KMS-11 (cell line): ENCODE results near the gene BBOX1.

Experiments
- H2AFZ ChIP-seq: fragments of 200-600 bp; sonication (generic); 2 replicates; pipeline ENCODE4 v1.6.1; 2016; ENCODE audit warnings: antibody characterized with exemption, mixed run types, low read depth
- H3K27ac ChIP-seq: fragments of 200-600 bp; sonication (generic); 2 replicates; pipeline ENCODE4 v1.6.1; 2016; ENCODE audit warnings: mild to moderate bottlenecking, mixed run types
- H3K27me3 ChIP-seq: fragments of 200-600 bp; sonication (generic); 2 replicates; pipeline ENCODE4 v1.6.1; 2017; ENCODE audit warnings: mild to moderate bottlenecking, low read depth, mixed run types, moderate library complexity; ENCODE audit not compliant: insufficient read depth
- H3K36me3 ChIP-seq: fragments of 200-600 bp; sonication (generic); 2 replicates; pipeline ENCODE4 v1.6.1; 2017; ENCODE audit warnings: mild to moderate bottlenecking, mixed run types; ENCODE audit not compliant: insufficient read depth
- H3K4me1 ChIP-seq: fragments of 200-600 bp; sonication (generic); 2 replicates; pipeline ENCODE4 v1.6.1; 2016; ENCODE audit warnings: mild to moderate bottlenecking, low read depth, mixed run types; ENCODE audit not compliant: poor library complexity, severe bottlenecking
- H3K4me2 ChIP-seq: fragments of 200-600 bp; sonication (generic); 2 replicates; pipeline ENCODE4 v1.7.0; 2016; ENCODE audit warnings: mild to moderate bottlenecking, mixed run types
- H3K4me3 ChIP-seq: fragments of 200-600 bp; sonication (generic); IDR thresholded peaks from 2 replicates; pipeline ENCODE4 v1.6.1; 2017; ENCODE audit warnings: low read depth, low read length, mixed read lengths; ENCODE audit not compliant: insufficient read depth
- H3K79me2 ChIP-seq: fragments of 200-600 bp; sonication (generic); 2 replicates; pipeline ENCODE4 v1.6.1; 2016; ENCODE audit warnings: low read depth, mixed run types; ENCODE audit not compliant: insufficient read depth
- H3K9ac ChIP-seq: fragments of 200-600 bp; sonication (generic); 2 replicates; pipeline ENCODE4 v1.6.1; 2016; ENCODE audit warnings: mild to moderate bottlenecking, mixed run types
- H4K20me1 ChIP-seq: fragments of 200-600 bp; sonication (generic); 2 replicates; pipeline ENCODE4 v1.6.1; 2016; ENCODE audit warnings: mild to moderate bottlenecking, mixed run types; ENCODE audit not compliant: insufficient read depth
- CTCF ChIP-seq: fragments of 200-600 bp; sonication (generic); conservative IDR thresholded peaks from 2 replicates; pipeline ENCODE4 v1.6.1; 2017; ENCODE audit warnings: low read depth, mild to moderate bottlenecking, antibody characterized with exemption, low read length, moderate library complexity, mixed read lengths

Gene BBOX1

GRCh38 chr11:27061461-27061821 is 20.8 kb downstream of the BBOX1 start:
- Histone ChIP-seq H3K4me2 (no peak overlapping the region), H3K9ac (no peak overlapping the region), H3K27ac (no peak overlapping the region), H3K79me2 (no peaks in the 10 kb centered on the region), H3K4me3 (no peak overlapping the region), H3K4me1 (no peaks in the 10 kb centered on the region), H2AFZ (no peak overlapping the region), H3K27me3 (no peaks in the 10 kb centered on the region), H4K20me1 (no peaks in the 10 kb centered on the region), H3K36me3 (no peaks in the 10 kb centered on the region)
- no peak for TF ChIP-seq CTCF

DNA sequence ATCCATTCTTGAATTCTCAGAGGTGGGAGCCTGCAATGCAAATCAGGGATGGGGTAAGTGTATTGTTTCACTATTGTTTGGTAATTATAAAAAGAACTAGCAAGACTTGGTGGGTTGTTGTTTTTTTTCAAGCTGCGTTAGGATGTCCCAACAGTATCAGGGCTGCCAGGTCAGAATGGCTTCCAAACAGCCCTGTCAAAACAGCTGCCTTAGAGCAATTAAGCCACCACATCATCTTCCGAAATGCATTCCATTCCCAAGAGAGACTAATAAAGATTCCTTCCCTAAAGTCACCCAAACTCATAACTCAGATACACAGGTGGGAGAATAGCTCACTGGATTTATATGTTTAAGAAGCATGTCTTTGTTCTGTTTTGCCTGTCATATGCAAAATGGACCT is 23.5 kb downstream of the BBOX1 start:
- H4K20me1 ChIP-seq: no peaks in the 10 kb centered on the region
- TF ChIP-seq CTCF: no peak
- no peak overlapping the region for H3K4me3 ChIP-seq
- no peak overlapping the region for H3K4me2 ChIP-seq
- H3K27me3 ChIP-seq: no peaks in the 10 kb centered on the region
- no peaks in the 10 kb centered on the region for H3K79me2 ChIP-seq
- no peak overlapping the region for H3K9ac ChIP-seq
- H2AFZ ChIP-seq: no peak overlapping the region
- H3K36me3 ChIP-seq: no peaks in the 10 kb centered on the region
- no peaks in the 10 kb centered on the region for H3K4me1 ChIP-seq
- H3K27ac ChIP-seq: no peak overlapping the region

DNA sequence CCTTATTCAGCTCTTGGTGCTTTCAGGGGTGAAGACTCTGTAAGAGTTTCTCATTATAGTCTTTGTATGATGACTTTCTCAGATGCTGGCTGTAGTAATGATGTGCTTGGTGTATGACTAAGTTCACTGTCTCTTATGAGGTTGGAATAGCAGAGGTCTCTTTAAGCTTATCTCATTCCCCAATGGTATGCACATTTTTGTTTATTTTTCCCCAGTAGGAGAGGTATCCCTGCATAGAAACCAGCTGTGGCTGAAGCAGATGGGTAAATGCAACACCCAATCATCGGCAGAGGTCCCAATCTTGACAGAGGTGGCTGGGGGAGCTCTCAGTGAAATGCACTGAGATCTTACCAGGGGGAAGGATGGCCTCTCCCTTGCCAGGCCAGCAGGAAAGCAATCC is 34.6 kb downstream of the BBOX1 start:
- no peak overlapping the region for H3K4me3 ChIP-seq

GRCh38 chr11:27075655-27076054 is 35.0 kb downstream of the BBOX1 start:
- H3K4me3 ChIP-seq: no peak overlapping the region
- no peak overlapping the region for H3K27ac ChIP-seq

More for the DNA sequence above, 34.6 kb downstream of the BBOX1 start:
- Histone ChIP-seq H2AFZ (no peak overlapping the region), H3K27ac (no peak overlapping the region), H3K79me2 (no peaks in the 10 kb centered on the region), H3K27me3 (no peaks in the 10 kb centered on the region), H3K4me2 (no peak overlapping the region), H3K4me1 (no peaks in the 10 kb centered on the region), H4K20me1 (no peaks in the 10 kb centered on the region), H3K36me3 (no peaks in the 10 kb centered on the region), H3K9ac (no peak overlapping the region)
- no peak for TF ChIP-seq CTCF

More at GRCh38 chr11:27075655-27076054, 35.0 kb downstream of the BBOX1 start:
- Histone ChIP-seq H3K4me2 (no peak overlapping the region), H3K9ac (no peak overlapping the region), H4K20me1 (no peaks in the 10 kb centered on the region), H2AFZ (no peak overlapping the region), H3K79me2 (no peaks in the 10 kb centered on the region), H3K36me3 (no peaks in the 10 kb centered on the region), H3K27me3 (no peaks in the 10 kb centered on the region), H3K4me1 (no peaks in the 10 kb centered on the region)
- no peak for TF ChIP-seq CTCF
